Vagina (tissue), 2 donors: Measurements from ENCODE around the gene AKR1A1.

Experiments used
- POLR2A ChIP-seq, 2 donors: fragments of 450-650 bp; IDR thresholded peaks; one replicate each; pipeline ENCODE4 v1.6.1; 2017; ENCODE audit warnings: antibody characterized with exemption in 2 of 2, mild to moderate bottlenecking in 2 of 2, moderate library complexity in 2 of 2
- TF ChIP-seq, protein P1 (sequence below), 3 experiments: fragments of 450-650 bp in 2 of 3; fragments of 200-600 bp in 1 of 3; sonication (generic) in 1 of 3; IDR thresholded peaks; one replicate each; pipeline ENCODE4 v1.5.1; 2017 to 2019; ENCODE audit warnings: antibody characterized with exemption in 3 of 3, mild to moderate bottlenecking in 2 of 3, moderate library complexity in 2 of 3

DNA sequence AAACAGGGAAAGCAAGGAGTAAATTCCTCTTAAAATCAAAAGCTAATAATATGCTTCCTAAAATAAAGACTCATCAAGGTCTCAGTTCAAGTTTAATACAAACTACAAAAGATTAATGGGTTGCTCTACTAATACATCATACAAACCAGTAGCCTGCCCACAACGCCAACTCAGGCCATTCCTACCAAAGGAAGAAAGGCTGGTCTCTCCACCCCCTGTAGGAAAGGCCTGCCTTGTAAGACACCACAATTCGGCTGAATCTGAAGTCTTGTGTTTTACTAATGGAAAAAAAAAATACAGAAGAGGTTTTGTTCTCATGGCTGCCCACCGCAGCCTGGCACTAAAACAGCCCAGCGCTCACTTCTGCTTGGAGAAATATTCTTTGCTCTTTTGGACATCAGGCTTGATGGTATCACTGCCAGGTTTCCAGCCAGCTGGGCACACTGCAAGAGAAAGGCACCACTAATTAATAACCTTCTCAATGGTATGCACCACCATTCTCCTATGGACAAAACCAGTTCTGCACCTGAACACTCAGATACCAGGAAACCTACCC lies 39.6 kb upstream of the AKR1A1 start:
- TF ChIP-seq, protein P1, sequence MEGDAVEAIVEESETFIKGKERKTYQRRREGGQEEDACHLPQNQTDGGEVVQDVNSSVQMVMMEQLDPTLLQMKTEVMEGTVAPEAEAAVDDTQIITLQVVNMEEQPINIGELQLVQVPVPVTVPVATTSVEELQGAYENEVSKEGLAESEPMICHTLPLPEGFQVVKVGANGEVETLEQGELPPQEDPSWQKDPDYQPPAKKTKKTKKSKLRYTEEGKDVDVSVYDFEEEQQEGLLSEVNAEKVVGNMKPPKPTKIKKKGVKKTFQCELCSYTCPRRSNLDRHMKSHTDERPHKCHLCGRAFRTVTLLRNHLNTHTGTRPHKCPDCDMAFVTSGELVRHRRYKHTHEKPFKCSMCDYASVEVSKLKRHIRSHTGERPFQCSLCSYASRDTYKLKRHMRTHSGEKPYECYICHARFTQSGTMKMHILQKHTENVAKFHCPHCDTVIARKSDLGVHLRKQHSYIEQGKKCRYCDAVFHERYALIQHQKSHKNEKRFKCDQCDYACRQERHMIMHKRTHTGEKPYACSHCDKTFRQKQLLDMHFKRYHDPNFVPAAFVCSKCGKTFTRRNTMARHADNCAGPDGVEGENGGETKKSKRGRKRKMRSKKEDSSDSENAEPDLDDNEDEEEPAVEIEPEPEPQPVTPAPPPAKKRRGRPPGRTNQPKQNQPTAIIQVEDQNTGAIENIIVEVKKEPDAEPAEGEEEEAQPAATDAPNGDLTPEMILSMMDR (IDR thresholded peaks at IDR 0.05), result no peak
- TF ChIP-seq POLR2A (IDR thresholded peaks at IDR 0.05), result no peak
